ENCODE data around the gene ULK2. TPM values are rescaled to one million over a fixed set of nuclear protein-coding genes. Genes with fewer than 3 reads are reported as not detected.

The ULK2 gene
- total and polyA plus RNA-seq, 2 of the 13 experiments (the other 11 are each of a cell fraction or from before 2014, with no cell fraction given) = 0.01 TPM; not detected in 1

- TF ChIP-seq, protein P1, sequence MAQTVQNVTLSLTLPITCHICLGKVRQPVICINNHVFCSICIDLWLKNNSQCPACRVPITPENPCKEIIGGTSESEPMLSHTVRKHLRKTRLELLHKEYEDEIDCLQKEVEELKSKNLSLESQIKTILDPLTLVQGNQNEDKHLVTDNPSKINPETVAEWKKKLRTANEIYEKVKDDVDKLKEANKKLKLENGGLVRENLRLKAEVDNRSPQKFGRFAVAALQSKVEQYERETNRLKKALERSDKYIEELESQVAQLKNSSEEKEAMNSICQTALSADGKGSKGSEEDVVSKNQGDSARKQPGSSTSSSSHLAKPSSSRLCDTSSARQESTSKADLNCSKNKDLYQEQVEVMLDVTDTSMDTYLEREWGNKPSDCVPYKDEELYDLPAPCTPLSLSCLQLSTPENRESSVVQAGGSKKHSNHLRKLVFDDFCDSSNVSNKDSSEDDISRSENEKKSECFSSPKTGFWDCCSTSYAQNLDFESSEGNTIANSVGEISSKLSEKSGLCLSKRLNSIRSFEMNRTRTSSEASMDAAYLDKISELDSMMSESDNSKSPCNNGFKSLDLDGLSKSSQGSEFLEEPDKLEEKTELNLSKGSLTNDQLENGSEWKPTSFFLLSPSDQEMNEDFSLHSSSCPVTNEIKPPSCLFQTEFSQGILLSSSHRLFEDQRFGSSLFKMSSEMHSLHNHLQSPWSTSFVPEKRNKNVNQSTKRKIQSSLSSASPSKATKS (CRISPR knock-in tag; IDR thresholded peaks at IDR 0.05) = no peak
- TF ChIP-seq NCOR1 (IDR thresholded peaks at IDR 0.05; ENCODE audit: borderline replicate concordance, low read length) = no peak
- TF ChIP-seq ZNF260 (CRISPR knock-in tag; IDR thresholded peaks at IDR 0.05; ENCODE audit: borderline replicate concordance, low read depth) = no peak
- TF ChIP-seq PRDM15 (CRISPR knock-in tag; IDR thresholded peaks at IDR 0.05) = no peak
- TF ChIP-seq, protein P2, sequence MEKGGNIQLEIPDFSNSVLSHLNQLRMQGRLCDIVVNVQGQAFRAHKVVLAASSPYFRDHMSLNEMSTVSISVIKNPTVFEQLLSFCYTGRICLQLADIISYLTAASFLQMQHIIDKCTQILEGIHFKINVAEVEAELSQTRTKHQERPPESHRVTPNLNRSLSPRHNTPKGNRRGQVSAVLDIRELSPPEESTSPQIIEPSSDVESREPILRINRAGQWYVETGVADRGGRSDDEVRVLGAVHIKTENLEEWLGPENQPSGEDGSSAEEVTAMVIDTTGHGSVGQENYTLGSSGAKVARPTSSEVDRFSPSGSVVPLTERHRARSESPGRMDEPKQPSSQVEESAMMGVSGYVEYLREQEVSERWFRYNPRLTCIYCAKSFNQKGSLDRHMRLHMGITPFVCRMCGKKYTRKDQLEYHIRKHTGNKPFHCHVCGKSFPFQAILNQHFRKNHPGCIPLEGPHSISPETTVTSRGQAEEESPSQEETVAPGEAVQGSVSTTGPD (CRISPR knock-in tag; IDR thresholded peaks at IDR 0.05) = no peak
- no peak for TF ChIP-seq HNRNPUL1 (IDR thresholded peaks at IDR 0.05; ENCODE audit: low read depth, low read length)
These were observed 30.2 kb upstream of the ULK2 start (continued) for GRCh38 chr17:19897903-19898302.

All from HepG2 (cell line).